B cell (primary cell): Measurements from ENCODE around the gene ABCC3.

Source experiments
- EZH2 ChIP-seq: IDR thresholded peaks from 2 replicates; pipeline ENCODE4 v1.6.1; 2012; ENCODE audit warnings: borderline replicate concordance, low read depth, mild to moderate bottlenecking, moderate library complexity, low read length; ENCODE audit not compliant: insufficient read depth, poor library complexity, severe bottlenecking
- TF ChIP-seq, protein P1 (sequence below): fragments of 200-600 bp; IDR thresholded peaks from one replicate; pipeline ENCODE4 v1.8.0; 2022; ENCODE audit warnings: antibody characterized with exemption, mild to moderate bottlenecking

- TF ChIP-seq, protein P1, sequence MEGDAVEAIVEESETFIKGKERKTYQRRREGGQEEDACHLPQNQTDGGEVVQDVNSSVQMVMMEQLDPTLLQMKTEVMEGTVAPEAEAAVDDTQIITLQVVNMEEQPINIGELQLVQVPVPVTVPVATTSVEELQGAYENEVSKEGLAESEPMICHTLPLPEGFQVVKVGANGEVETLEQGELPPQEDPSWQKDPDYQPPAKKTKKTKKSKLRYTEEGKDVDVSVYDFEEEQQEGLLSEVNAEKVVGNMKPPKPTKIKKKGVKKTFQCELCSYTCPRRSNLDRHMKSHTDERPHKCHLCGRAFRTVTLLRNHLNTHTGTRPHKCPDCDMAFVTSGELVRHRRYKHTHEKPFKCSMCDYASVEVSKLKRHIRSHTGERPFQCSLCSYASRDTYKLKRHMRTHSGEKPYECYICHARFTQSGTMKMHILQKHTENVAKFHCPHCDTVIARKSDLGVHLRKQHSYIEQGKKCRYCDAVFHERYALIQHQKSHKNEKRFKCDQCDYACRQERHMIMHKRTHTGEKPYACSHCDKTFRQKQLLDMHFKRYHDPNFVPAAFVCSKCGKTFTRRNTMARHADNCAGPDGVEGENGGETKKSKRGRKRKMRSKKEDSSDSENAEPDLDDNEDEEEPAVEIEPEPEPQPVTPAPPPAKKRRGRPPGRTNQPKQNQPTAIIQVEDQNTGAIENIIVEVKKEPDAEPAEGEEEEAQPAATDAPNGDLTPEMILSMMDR: no peak
- no peak for TF ChIP-seq EZH2
These were observed 43.2 kb downstream of the ABCC3 start for GRCh38 chr17:50677851-50678375.
